K562 (cell line): ENCODE data around the gene SPTBN2. TPM values are rescaled to one million over a fixed set of nuclear protein-coding genes. Genes with fewer than 3 reads are reported as not detected.

Experiments
- ATAC-seq: fragments of 200-7000 bp; cut with Tn5 transposase; 3 replicates; pipeline ENCODE4 v1.9.1; 2020; ENCODE audit warnings: moderate library complexity
- BruUV-seq: library from RNA; stranded (reverse); fragments of 400-500 nt; replicated peaks from 2 replicates; lab custom pipeline; 2021; lab: Mats Ljungman, UMichigan
- CTCF ChIA-PET: fragments of 300-600 bp; formaldehyde crosslinking; extraction: SDS; loops from one replicate; lab custom pipeline; 2021; ENCODE audit warnings: low intra/inter-chr PET ratio; lab: Yijun Ruan, JAX
- POLR2A ChIA-PET: fragments of 300-600, 350-650 bp; sonication (Branson Sonifier 250); formaldehyde crosslinking; extraction: SDS; loops from one replicate; lab custom pipeline; 2021; ENCODE audit warnings: antibody characterized with exemption, inconsistent platforms; lab: Yijun Ruan, JAX
- DNase-seq, 4 experiments: peaks; one replicate each; pipeline versions ENCODE4 v3.0.0 to v3.0.0-alpha.2; 2011 to 2018; ENCODE audit warnings: low spot score in 3 of 4, mixed read lengths in 3 of 4; ENCODE audit errors: extremely low read depth in 1 of 4
- FAIRE-seq: peaks from 2 replicates; lab custom pipeline; 2011; peaks lifted over from hg19 to GRCh38; lab: Jason Lieb, UNC
- H2AFZ ChIP-seq: 2 replicates; pipeline ENCODE4 v1.6.0; 2011; ENCODE audit warnings: low read depth, low read length, control low read depth, inconsistent platforms
- H3K27ac ChIP-seq: fragments of 200-600 bp; 3 replicates; pipeline ENCODE4 v1.8.0; 2011; ENCODE audit warnings: low read depth, mild to moderate bottlenecking, control low read depth, inconsistent platforms, low read length, moderate library complexity, mixed read lengths; ENCODE audit errors: extremely low read depth
- H3K27me3 ChIP-seq, 2 experiments: fragments of 300-600 bp in 1 of 2; 2 replicates in 1 of 2; 3 replicates in 1 of 2; pipeline versions ENCODE4 v1.6.0 to v1.8.0; 2011; ENCODE audit warnings: inconsistent platforms in 2 of 2, low read length in 2 of 2, mild to moderate bottlenecking in 1 of 2, mixed read lengths in 1 of 2, moderate library complexity in 1 of 2; ENCODE audit not compliant: control insufficient read depth in 2 of 2, insufficient read depth in 2 of 2
- H3K36me3 ChIP-seq: fragments of 300-600 bp; 3 replicates; pipeline ENCODE4 v1.8.0; 2011; ENCODE audit warnings: mild to moderate bottlenecking, low read length, inconsistent platforms; ENCODE audit not compliant: control insufficient read depth, insufficient read depth
- H3K4me1 ChIP-seq, 2 experiments: fragments of 200-600 bp in 1 of 2; replicated peaks in 1 of 2; 2 replicates in 1 of 2; 3 replicates in 1 of 2; pipeline versions ENCODE4 v1.5.1 to v1.8.0; 2011; ENCODE audit warnings: inconsistent platforms in 2 of 2, low read length in 2 of 2, mild to moderate bottlenecking in 1 of 2, mixed read lengths in 1 of 2, moderate library complexity in 1 of 2; ENCODE audit not compliant: control insufficient read depth in 2 of 2, insufficient read depth in 2 of 2
- H3K4me2 ChIP-seq: 2 replicates; pipeline ENCODE4 v1.6.1; 2011; ENCODE audit warnings: low read length, control low read depth, inconsistent platforms, mixed read lengths; ENCODE audit not compliant: insufficient read depth
- H3K4me3 ChIP-seq: fragments of 200-600 bp; sonication (generic), shearing (Covaris generic); 2 replicates; pipeline ENCODE4 v1.5.1; 2016; ENCODE audit warnings: control low read depth, inconsistent platforms
- H3K79me2 ChIP-seq: fragments of 200-600 bp; 3 replicates; pipeline ENCODE4 v1.8.0; 2011; ENCODE audit warnings: low read length, inconsistent platforms; ENCODE audit not compliant: control insufficient read depth, insufficient read depth
- H3K9ac ChIP-seq, 2 experiments: 2 replicates each; pipeline versions ENCODE4 v1.6.0 to v1.6.1; 2011; ENCODE audit warnings: low read depth in 2 of 2, low read length in 2 of 2, control low read depth in 1 of 2, inconsistent platforms in 1 of 2, mild to moderate bottlenecking in 1 of 2, mixed read lengths in 1 of 2; ENCODE audit not compliant: insufficient read depth in 1 of 2
- H3K9me1 ChIP-seq: one replicate; pipeline ENCODE4 v1.6.0; 2011; ENCODE audit warnings: inconsistent platforms, mild to moderate bottlenecking, low read length, moderate library complexity; ENCODE audit not compliant: control insufficient read depth, insufficient read depth
- H3K9me3 ChIP-seq: replicated peaks from 2 replicates; pipeline ENCODE4 v1.5.1; 2011; ENCODE audit warnings: low read depth, low read length, inconsistent platforms; ENCODE audit not compliant: control insufficient read depth, insufficient read depth
- H4K20me1 ChIP-seq: replicated peaks from 2 replicates; pipeline ENCODE4 v1.6.1; 2011; ENCODE audit warnings: low read length, inconsistent platforms, mixed read lengths; ENCODE audit not compliant: control insufficient read depth, insufficient read depth
- CCNT2 ChIP-seq: IDR thresholded peaks from 2 replicates; pipeline ENCODE4 v1.6.1; 2011; ENCODE audit warnings: borderline replicate concordance, low read depth, mild to moderate bottlenecking, moderate library complexity, mixed read lengths, low read length; ENCODE audit not compliant: insufficient read length; ENCODE audit errors: extremely low read depth
- HNRNPL ChIP-seq: fragments of 200-400 bp; formaldehyde crosslinking; IDR thresholded peaks from 2 replicates; pipeline ENCODE4 v1.6.1; 2017; ENCODE audit warnings: low read depth, mild to moderate bottlenecking, low read length
- NCOA1 ChIP-seq: fragments of 450-650 bp; IDR thresholded peaks from 2 replicates; pipeline ENCODE4 v1.6.1; 2016; ENCODE audit warnings: low read depth
- NR2C1 ChIP-seq, 2 experiments: fragments of 450-650 bp; IDR thresholded peaks; 2 replicates each; pipeline ENCODE4 v1.6.1; 2017; ENCODE audit warnings: mild to moderate bottlenecking in 2 of 2, antibody characterized with exemption in 1 of 2, inconsistent platforms in 1 of 2, missing compliant biosample characterization in 1 of 2, missing genetic modification characterization in 1 of 2
- NR2C2 ChIP-seq, 2 experiments: fragments of 200-800 bp in 1 of 2; sonication (Bioruptor generic) in 1 of 2; sonication (generic) in 1 of 2; formaldehyde crosslinking in 1 of 2; IDR thresholded peaks; 2 replicates each; pipeline versions ENCODE4 v1.6.1 to v1.8.0; 2016 to 2022; ENCODE audit warnings: mild to moderate bottlenecking in 1 of 2, missing compliant biosample characterization in 1 of 2, missing genetic modification characterization in 1 of 2, missing genetic modification reagents in 1 of 2
- POLR2G ChIP-seq: fragments of 200-400 bp; formaldehyde crosslinking; IDR thresholded peaks from 2 replicates; pipeline ENCODE4 v1.6.1; 2017; ENCODE audit warnings: low read depth, mild to moderate bottlenecking, antibody characterized with exemption, low read length, moderate library complexity
- ZNF41 ChIP-seq: fragments of 250-450 bp; sonication (Bioruptor Pico); conservative IDR thresholded peaks from 2 replicates; pipeline ENCODE4 v1.4.0; 2020; ENCODE audit warnings: mild to moderate bottlenecking
- WGBS: fragments of 100-300 bp; shearing (Covaris generic); methylation state at CpG from one replicate; pipeline ENCODE4 v1.1.6; 2016; ENCODE audit warnings: low coverage, mixed read lengths; ENCODE audit not compliant: insufficient coverage; ENCODE audit errors: missing lambda C conversion rate; 5-methylcytosine and 5-hydroxymethylcytosine counted together
- in situ Hi-C: fragments of 300-500 bp; cut with MboI; formaldehyde crosslinking; loops from 4 replicates; pipeline ENCODE4 v1.15.0; 2018; ENCODE audit warnings: inconsistent platforms, mixed read lengths
- intact Hi-C: fragments of 100-400 bp; cut with micrococcal nuclease; formaldehyde crosslinking; loops from 2 replicates; pipeline ENCODE4 v1.14.2; 2022
- polyA plus RNA-seq, 8 experiments: library from polyadenylated mRNA; depleted of rRNA in 4 of 8; stranded (reverse) in 5 of 8; unstranded in 3 of 8; fragments of >200 nt; fragmentation: Nextera tagmentation in 2 of 8; fragmentation: Illumina TruSeq in 1 of 8; extraction: Ambion mirVana in 2 of 8; extraction: Trizol in 1 of 8; gene quantifications; 2 replicates each; pipeline versions ENCODE4 v1.2.1 to v1.2.3, GENCODE V29; 2011 to 2014; ENCODE audit warnings: inconsistent platforms in 1 of 8, missing spikeins in 1 of 8
- total RNA-seq, 7 experiments: library from RNA; depleted of rRNA in 6 of 7; stranded (reverse); fragments of >200 nt in 6 of 7; fragmentation: Illumina TruSeq in 2 of 7; extraction: Trizol in 2 of 7; gene quantifications; 2 replicates each; pipeline versions ENCODE4 v1.2.1 to v1.2.3, GENCODE V29; 2011 to 2021; ENCODE audit warnings: low replicate concordance in 1 of 7
- TF ChIP-seq, protein P1 (sequence below): sonication (generic); formaldehyde crosslinking; IDR thresholded peaks from 2 replicates; pipeline ENCODE4 v1.9.0; 2022; ENCODE audit warnings: mild to moderate bottlenecking, missing genetic modification reagents
- TF ChIP-seq, protein P2 (sequence below): fragments of 450-650 bp; formaldehyde crosslinking; IDR thresholded peaks from 2 replicates; pipeline ENCODE4 v1.4.0; 2020; ENCODE audit warnings: mild to moderate bottlenecking

The SPTBN2 gene
- total and polyA plus RNA-seq, 9 of the 15 experiments (the other 6 are each of a cell fraction or from before 2014, with no cell fraction given): 0.38 to 56.5 (median 19.7) TPM

DNA sequence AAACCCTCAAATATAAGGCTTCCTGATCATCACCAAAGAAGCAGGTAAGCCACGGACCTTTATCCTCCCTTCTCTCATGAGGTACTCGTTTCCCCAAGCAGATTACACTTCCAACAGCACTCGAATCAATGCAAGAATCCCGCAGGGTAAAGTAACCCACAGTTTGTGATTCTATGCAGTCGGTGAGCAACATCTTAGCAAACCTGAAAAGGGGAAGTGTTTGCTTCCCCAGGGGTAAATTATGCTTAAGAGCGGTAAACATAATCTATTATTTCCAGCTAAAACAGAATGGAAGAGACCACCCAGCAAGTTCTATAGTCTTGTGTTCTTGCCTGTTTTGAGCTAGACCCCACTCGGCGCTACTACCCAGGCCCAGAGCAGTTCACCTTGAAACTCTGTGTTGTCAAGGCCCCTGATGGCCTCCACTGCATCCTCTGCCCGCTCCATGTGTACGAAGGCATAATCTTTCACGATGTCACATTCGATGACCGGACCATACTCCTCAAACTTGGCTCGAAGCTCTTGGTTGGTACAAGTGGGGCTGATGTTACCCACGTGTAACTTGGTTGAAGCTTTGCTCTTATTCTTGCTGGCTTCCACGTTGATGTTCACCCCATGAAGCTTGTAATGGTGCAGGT is 52.6 kb downstream of the SPTBN2 start (continued):
- TF ChIP-seq, protein P1, sequence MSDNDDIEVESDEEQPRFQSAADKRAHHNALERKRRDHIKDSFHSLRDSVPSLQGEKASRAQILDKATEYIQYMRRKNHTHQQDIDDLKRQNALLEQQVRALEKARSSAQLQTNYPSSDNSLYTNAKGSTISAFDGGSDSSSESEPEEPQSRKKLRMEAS (CRISPR knock-in tag): 0 out of 2 replicates have a peak, but pooled peaks have one; percentile 32
- TF ChIP-seq POLR2G (no peak), CCNT2 (no peak), ZNF41 (CRISPR knock-in tag) (no peak), NCOA1 (no peak)
- TF ChIP-seq, protein P2, sequence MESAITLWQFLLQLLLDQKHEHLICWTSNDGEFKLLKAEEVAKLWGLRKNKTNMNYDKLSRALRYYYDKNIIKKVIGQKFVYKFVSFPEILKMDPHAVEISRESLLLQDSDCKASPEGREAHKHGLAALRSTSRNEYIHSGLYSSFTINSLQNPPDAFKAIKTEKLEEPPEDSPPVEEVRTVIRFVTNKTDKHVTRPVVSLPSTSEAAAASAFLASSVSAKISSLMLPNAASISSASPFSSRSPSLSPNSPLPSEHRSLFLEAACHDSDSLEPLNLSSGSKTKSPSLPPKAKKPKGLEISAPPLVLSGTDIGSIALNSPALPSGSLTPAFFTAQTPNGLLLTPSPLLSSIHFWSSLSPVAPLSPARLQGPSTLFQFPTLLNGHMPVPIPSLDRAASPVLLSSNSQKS (CRISPR knock-in tag): no peak

DNA sequence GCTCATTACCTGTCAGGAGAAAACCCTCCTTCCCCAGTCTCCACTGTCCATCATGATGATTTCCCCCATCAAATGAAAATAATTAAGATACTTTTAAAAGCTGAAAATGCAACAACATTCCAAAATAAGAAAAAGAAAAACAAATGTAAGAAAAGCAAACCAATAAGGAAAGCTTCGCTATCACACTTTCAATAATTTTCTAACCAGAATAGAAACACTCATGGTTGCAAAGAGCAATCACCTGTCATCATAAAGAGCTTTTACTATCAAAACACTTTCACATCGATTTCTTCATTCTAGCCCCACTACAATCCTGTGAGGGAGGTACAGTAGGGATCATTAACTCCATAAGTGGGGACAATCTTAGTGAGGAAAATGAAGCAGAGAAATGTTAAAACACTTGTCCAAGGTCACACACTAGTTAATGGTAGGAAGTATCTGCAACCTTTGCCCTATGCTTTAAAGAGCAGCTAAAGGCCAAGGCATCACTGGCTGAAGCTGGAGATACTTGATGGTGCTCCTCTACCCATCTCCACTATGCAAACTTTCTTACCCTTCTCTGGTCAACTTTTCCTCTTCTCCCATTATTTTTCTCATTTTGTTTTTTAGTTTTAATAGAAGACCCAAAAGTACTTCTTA is 53.9 kb downstream of the SPTBN2 start:
- Histone ChIP-seq H3K27me3 (no peaks in the 10 kb centered on the region), H3K4me3 (peak overlapping the region; percentile 7; the same call in 1 of the 2 replicates), H3K9me3 (no peaks in the 10 kb centered on the region), H3K27ac (0 out of 3 replicates have a peak overlapping the region, but pooled peaks have one; percentile 9), H4K20me1 (0 out of 2 replicates have a peak, but pooled peaks cover 4% of the 10 kb centered on the region), H3K9ac (no peak overlapping the region), H3K79me2 (peaks cover 60% of the 10 kb centered on the region), H3K36me3 (peaks cover 34% of the 10 kb centered on the region), H3K4me2 (peak overlapping the region; percentile 52), H2AFZ (no peak overlapping the region), H3K4me1 (peaks cover 23 to 31% of the 10 kb centered on the region in 2 experiments; a peak in 4 of 5 replicates), H3K9me1 (no peaks in the 10 kb centered on the region)
- ATAC-seq (no peak), DNase-seq (no peak), FAIRE-seq (no peak)
- ChIA-PET POLR2A (interaction anchor here (0.9 to 1.3 kb wide), 3 partner anchors 14 to 268 kb away, joined by 3 read pairs; no protein-coding TSS in a partner anchor), CTCF (no interaction called here)
- in situ Hi-C loops: no loop called here
- no peak for TF ChIP-seq HNRNPL
- peak; percentile 53; the same call in 1 of the 2 replicates for TF ChIP-seq NR2C1 (IDR thresholded peaks at IDR 0.05)
- no peak for TF ChIP-seq NR2C1 (tag; IDR thresholded peaks at IDR 0.05)
- TF ChIP-seq NR2C2 (CRISPR knock-in tag; IDR thresholded peaks at IDR 0.05): no peak
- TF ChIP-seq NR2C2 (tag; IDR thresholded peaks at IDR 0.05): 0 out of 2 replicates have a peak, but pooled peaks have one; percentile 26
- intact Hi-C loops: loop anchor here (5.0 kb wide), 4 partner anchors 83 to 238 kb away; partner anchors contain the start of genes CCDC87, CCS, DPP3 and MRPL11
- WGBS: 41% methylated on average over 2 of the region's 2 CpGs
- no TSS peak for BruUV-seq
